Panc1 (cell line): Measurements from ENCODE around the gene RALGPS2. TPM values are rescaled to one million over a fixed set of nuclear protein-coding genes. Genes with fewer than 3 reads are reported as not detected.

ENCODE experiments used
- ATAC-seq: fragments of 200-7000 bp; cut with Tn5 transposase; 2 replicates; pipeline ENCODE4 v1.9.1; 2020; ENCODE audit warnings: mild to moderate bottlenecking, moderate library complexity
- BruUV-seq: library from RNA; stranded (reverse); fragments of 400-500 nt; replicated peaks from 2 replicates; lab custom pipeline; 2021; lab: Mats Ljungman, UMichigan
- CTCF ChIA-PET: fragments of 300-600 bp; sonication (Branson Sonifier 250); formaldehyde crosslinking; loops from one replicate; lab custom pipeline; 2022; ENCODE audit warnings: antibody characterized with exemption; lab: Charles Lee
- POLR2A ChIA-PET: fragments of 300-600 bp; sonication (Branson Sonifier 250); formaldehyde crosslinking; loops from one replicate; lab custom pipeline; 2022; ENCODE audit warnings: antibody characterized with exemption; lab: Charles Lee
- DNase-seq: peaks from one replicate; pipeline ENCODE4 v3.0.0-alpha.2; 2010; ENCODE audit warnings: low read depth, low spot score
- H3K27ac ChIP-seq: 2 replicates; pipeline ENCODE4 v1.5.1; 2011; ENCODE audit warnings: mild to moderate bottlenecking, low read length, inconsistent platforms
- H3K27me3 ChIP-seq: fragments of 200-500 bp; sonication (Bioruptor generic); 2 replicates; pipeline ENCODE4 v1.6.0; 2014; ENCODE audit warnings: low read length, inconsistent platforms; ENCODE audit not compliant: control insufficient read depth, insufficient read depth
- H3K36me3 ChIP-seq: fragments of 200-500 bp; sonication (Bioruptor generic); 2 replicates; pipeline ENCODE4 v1.5.1; 2014; ENCODE audit warnings: inconsistent platforms, mild to moderate bottlenecking, low read length, moderate library complexity; ENCODE audit not compliant: control insufficient read depth, insufficient read depth
- H3K4me1 ChIP-seq: 2 replicates; pipeline ENCODE4 v1.5.1; 2011; ENCODE audit warnings: inconsistent platforms, mild to moderate bottlenecking, low read length, moderate library complexity; ENCODE audit not compliant: control insufficient read depth, insufficient read depth
- H3K4me3 ChIP-seq, 2 experiments: 2 replicates each; pipeline ENCODE4 v1.5.1; 2011 to 2012; ENCODE audit warnings: low read depth in 2 of 2, low read length in 2 of 2, mild to moderate bottlenecking in 2 of 2, inconsistent platforms in 1 of 2, moderate library complexity in 1 of 2
- H3K9me3 ChIP-seq: fragments of 200-500 bp; sonication (Bioruptor generic); 2 replicates; pipeline ENCODE4 v1.5.1; 2014; ENCODE audit warnings: low read depth, mild to moderate bottlenecking, inconsistent platforms, low read length, moderate library complexity; ENCODE audit not compliant: control insufficient read depth, insufficient read depth
- POLR2AphosphoS5 ChIP-seq: IDR thresholded peaks from 2 replicates; pipeline ENCODE4 v1.6.1; 2012; ENCODE audit warnings: mild to moderate bottlenecking, low read depth, low read length, moderate library complexity
- SIN3A ChIP-seq: IDR thresholded peaks from 2 replicates; pipeline ENCODE4 v1.6.1; 2012; ENCODE audit warnings: low read depth, mild to moderate bottlenecking, low read length, moderate library complexity, borderline replicate concordance; ENCODE audit not compliant: insufficient read depth
- TCF7L2 ChIP-seq: IDR thresholded peaks from 2 replicates; pipeline ENCODE4 v1.6.1; 2011; ENCODE audit warnings: mild to moderate bottlenecking, low read depth, low read length, inconsistent platforms
- in situ Hi-C: cut with HindIII; loops from 2 replicates; pipeline ENCODE4 v1.10.0; 2016; ENCODE audit warnings: low sequenced_read_pairs, low pct_unique_long_range_greater_than_20kb
- intact Hi-C: fragments of 100-400 bp; cut with micrococcal nuclease; formaldehyde crosslinking; loops from one replicate; pipeline ENCODE4 v1.10.0; 2022; ENCODE audit not compliant: unreplicated experiment
- total RNA-seq: library from RNA; stranded (reverse); gene quantifications from one replicate; pipeline ENCODE4 v1.2.1, GENCODE V29; 2021; ENCODE audit not compliant: unreplicated experiment
- TF ChIP-seq, protein P1 (sequence below): fragments of 450-650 bp; IDR thresholded peaks from 2 replicates; pipeline ENCODE4 v1.5.1; 2017; ENCODE audit warnings: mild to moderate bottlenecking
- TF ChIP-seq, protein P2 (sequence below), 2 experiments: IDR thresholded peaks; 2 replicates each; pipeline ENCODE4 v1.6.1; 2011 to 2012; ENCODE audit warnings: low read depth in 2 of 2, control low read depth in 1 of 2, low read length in 1 of 2, mild to moderate bottlenecking in 1 of 2, moderate library complexity in 1 of 2; ENCODE audit not compliant: insufficient read depth in 1 of 2

RALGPS2 gene
- total RNA-seq, 1 experiment from 2014 or later, result 5.4 TPM

DNA sequence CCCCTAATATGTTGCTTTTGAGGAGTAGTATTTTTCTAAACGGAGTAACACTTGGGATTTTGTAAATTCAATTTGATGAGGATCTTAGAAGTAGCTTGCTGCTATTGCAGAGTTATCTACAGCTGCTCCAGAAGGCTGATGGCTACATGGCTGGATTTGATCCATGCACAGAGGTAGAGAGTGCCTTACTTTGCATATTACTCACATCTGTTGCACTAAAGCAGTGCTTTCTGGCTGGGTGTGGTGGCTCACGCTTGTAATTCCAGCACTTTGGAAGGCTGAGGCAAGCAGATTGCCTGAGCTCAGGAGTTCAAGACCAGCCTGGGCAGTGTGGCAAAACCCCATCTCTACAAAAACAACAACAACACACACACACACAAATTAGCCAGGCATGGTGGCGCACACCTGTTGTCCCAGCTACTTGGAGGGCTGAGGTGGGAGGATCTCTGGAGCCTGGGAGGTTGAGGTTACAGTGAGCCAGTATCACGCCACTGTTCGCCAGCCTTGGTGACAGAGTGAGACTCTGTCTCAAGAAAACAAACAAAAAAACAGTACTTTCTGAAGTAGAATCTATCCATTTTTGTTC is 24.6 kb downstream of the RALGPS2 start:
- BruUV-seq, result no TSS peak
- POLR2A ChIA-PET, result no interaction called here
- H3K27ac ChIP-seq, result no peak overlapping the region
- ATAC-seq (no peak), DNase-seq (no peak)
- H3K4me3 ChIP-seq, result no peak overlapping the region
- H3K9me3 ChIP-seq, result no peaks in the 10 kb centered on the region
- in situ Hi-C loops (no loop called here), intact Hi-C loops (loop anchor here (10.0 kb wide), 1 partner anchor 445 kb away; no protein-coding TSS in a partner anchor)
- H3K27me3 ChIP-seq, result no peaks in the 10 kb centered on the region
- no peaks in the 10 kb centered on the region for H3K4me1 ChIP-seq
- CTCF ChIA-PET, result interaction anchor here (0.6 kb wide), 1 partner anchor 367 kb away, joined by 8 read pairs; no protein-coding TSS in a partner anchor
- TF ChIP-seq, protein P1, sequence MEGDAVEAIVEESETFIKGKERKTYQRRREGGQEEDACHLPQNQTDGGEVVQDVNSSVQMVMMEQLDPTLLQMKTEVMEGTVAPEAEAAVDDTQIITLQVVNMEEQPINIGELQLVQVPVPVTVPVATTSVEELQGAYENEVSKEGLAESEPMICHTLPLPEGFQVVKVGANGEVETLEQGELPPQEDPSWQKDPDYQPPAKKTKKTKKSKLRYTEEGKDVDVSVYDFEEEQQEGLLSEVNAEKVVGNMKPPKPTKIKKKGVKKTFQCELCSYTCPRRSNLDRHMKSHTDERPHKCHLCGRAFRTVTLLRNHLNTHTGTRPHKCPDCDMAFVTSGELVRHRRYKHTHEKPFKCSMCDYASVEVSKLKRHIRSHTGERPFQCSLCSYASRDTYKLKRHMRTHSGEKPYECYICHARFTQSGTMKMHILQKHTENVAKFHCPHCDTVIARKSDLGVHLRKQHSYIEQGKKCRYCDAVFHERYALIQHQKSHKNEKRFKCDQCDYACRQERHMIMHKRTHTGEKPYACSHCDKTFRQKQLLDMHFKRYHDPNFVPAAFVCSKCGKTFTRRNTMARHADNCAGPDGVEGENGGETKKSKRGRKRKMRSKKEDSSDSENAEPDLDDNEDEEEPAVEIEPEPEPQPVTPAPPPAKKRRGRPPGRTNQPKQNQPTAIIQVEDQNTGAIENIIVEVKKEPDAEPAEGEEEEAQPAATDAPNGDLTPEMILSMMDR, result no peak
- no peaks in the 10 kb centered on the region for H3K36me3 ChIP-seq

DNA sequence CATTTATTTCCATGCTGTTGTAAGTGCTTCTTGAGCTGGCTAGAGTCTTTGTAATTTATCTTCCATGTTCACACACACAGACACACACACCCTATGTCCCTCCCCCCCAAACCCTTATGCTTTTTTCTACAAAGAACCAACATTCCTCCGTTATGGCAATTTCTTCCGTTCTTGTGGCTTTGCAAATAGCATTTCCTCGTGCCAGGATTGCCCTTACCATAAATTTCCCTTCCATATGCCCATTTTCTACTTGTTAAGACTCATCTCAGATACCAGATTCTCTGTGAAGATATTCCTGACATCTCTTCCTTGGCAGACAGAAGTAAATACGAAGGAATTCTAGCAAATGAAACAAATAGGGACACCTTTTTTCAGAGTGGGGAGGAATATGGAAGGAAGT is 26.0 kb downstream of the RALGPS2 start:
- Histone ChIP-seq H3K27me3 (no peaks in the 10 kb centered on the region), H3K4me3 (no peak overlapping the region), H3K27ac (no peak overlapping the region), H3K9me3 (no peaks in the 10 kb centered on the region), H3K36me3 (no peaks in the 10 kb centered on the region), H3K4me1 (no peaks in the 10 kb centered on the region)
- no TSS peak for BruUV-seq
- TF ChIP-seq, protein P1, result no peak
- TF ChIP-seq SIN3A (no peak), TCF7L2 (no peak), POLR2AphosphoS5 (no peak)
- TF ChIP-seq, protein P2, sequence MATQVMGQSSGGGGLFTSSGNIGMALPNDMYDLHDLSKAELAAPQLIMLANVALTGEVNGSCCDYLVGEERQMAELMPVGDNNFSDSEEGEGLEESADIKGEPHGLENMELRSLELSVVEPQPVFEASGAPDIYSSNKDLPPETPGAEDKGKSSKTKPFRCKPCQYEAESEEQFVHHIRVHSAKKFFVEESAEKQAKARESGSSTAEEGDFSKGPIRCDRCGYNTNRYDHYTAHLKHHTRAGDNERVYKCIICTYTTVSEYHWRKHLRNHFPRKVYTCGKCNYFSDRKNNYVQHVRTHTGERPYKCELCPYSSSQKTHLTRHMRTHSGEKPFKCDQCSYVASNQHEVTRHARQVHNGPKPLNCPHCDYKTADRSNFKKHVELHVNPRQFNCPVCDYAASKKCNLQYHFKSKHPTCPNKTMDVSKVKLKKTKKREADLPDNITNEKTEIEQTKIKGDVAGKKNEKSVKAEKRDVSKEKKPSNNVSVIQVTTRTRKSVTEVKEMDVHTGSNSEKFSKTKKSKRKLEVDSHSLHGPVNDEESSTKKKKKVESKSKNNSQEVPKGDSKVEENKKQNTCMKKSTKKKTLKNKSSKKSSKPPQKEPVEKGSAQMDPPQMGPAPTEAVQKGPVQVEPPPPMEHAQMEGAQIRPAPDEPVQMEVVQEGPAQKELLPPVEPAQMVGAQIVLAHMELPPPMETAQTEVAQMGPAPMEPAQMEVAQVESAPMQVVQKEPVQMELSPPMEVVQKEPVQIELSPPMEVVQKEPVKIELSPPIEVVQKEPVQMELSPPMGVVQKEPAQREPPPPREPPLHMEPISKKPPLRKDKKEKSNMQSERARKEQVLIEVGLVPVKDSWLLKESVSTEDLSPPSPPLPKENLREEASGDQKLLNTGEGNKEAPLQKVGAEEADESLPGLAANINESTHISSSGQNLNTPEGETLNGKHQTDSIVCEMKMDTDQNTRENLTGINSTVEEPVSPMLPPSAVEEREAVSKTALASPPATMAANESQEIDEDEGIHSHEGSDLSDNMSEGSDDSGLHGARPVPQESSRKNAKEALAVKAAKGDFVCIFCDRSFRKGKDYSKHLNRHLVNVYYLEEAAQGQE (IDR thresholded peaks at IDR 0.05; ENCODE audit: insufficient read depth in 1 of 2, low read depth in 2 of 2, low read length in 1 of 2), result no peak
- DNase-seq, result no peak
- in situ Hi-C loops (no loop called here), intact Hi-C loops (loop anchor here (10.0 kb wide), 1 partner anchor 446 kb away; no protein-coding TSS in a partner anchor)
- ATAC-seq, result no peak
- POLR2A ChIA-PET, result no interaction called here
- CTCF ChIA-PET, result no interaction called here
